DOHH2 (cell line): ENCODE measurements around the gene UNC5B.

Source experiments
- CTCF ChIP-seq: fragments of 200-600 bp; sonication (generic); IDR thresholded peaks from one replicate; pipeline ENCODE4 v1.5.1; 2014; ENCODE audit warnings: antibody characterized with exemption, mild to moderate bottlenecking, low read depth, low read length; ENCODE audit not compliant: poor library complexity, severe bottlenecking
- EZH2phosphoT487 ChIP-seq: fragments of 200-600 bp; sonication (generic); IDR thresholded peaks from 2 replicates; pipeline ENCODE4 v1.6.1; 2017; ENCODE audit warnings: borderline replicate concordance, mild to moderate bottlenecking, antibody characterized with exemption, low read length, moderate library complexity, mixed read lengths

- TF ChIP-seq CTCF (no peak), EZH2phosphoT487 (no peak)
These were observed 69.4 kb downstream of the UNC5B start for GRCh38 chr10:71281646-71282322.
